HG03520 (cell line): Measurements from ENCODE around the gene ZNF563.
A peak's percentile ranks its signal among the peaks of the same experiment; 100 is the strongest.

Source experiments
- ATAC-seq: cut with Tn5 transposase; IDR thresholded peaks from one replicate; pipeline ENCODE4 v1.9.1; 2021; ENCODE audit warnings: mild to moderate bottlenecking, moderate library complexity; ENCODE audit not compliant: unreplicated experiment

ZNF563 gene

GRCh38 chr19:12295191-12295590 is 38.2 kb downstream of the ZNF563 start:
- ATAC-seq: no peak

GRCh38 chr19:12294249-12295158 is 38.9 kb downstream of the ZNF563 start, which contains the start of gene ZNF44:
Gene ZNF44 (minus strand): TSS chr19:12294883. CDS start chr19:12294694, 189 bp downstream.
- peak; percentile 88 for ATAC-seq

- no peak for ATAC-seq
These were observed 39.6 kb downstream of the ZNF563 start for GRCh38 chr19:12293777-12294248.

GRCh38 chr19:12289790-12290065 is 43.7 kb downstream of the ZNF563 start:
- ATAC-seq: no peak

- no peak for ATAC-seq
These were observed 45.4 kb downstream of the ZNF563 start for GRCh38 chr19:12287958-12288500.

GRCh38 chr19:12284631-12285030 is 48.8 kb downstream of the ZNF563 start:
- no peak for ATAC-seq

GRCh38 chr19:12284226-12284625 is 49.2 kb downstream of the ZNF563 start:
- ATAC-seq: no peak

- no peak for ATAC-seq
These were observed 54.7 kb downstream of the ZNF563 start for GRCh38 chr19:12278713-12279112.

GRCh38 chr19:12272980-12273901 is 60.2 kb downstream of the ZNF563 start:
- ATAC-seq: no peak

- ATAC-seq: no peak
These were observed 61.0 kb downstream of the ZNF563 start for GRCh38 chr19:12272386-12272785.

GRCh38 chr19:12270854-12271253 is 62.6 kb downstream of the ZNF563 start:
- ATAC-seq: no peak
